Measurements from ENCODE around the gene ZC3H13.
A peak's percentile ranks its signal among the peaks of the same experiment; 100 is the strongest.

The ZC3H13 gene

GRCh38 chr13:46052319-46053161 is at the start of gene ZC3H13:
ZC3H13 (minus strand) TSS chr13:46052746; CDS start chr13:46045507, 7,239 bp downstream.
- POLR2A ChIA-PET, result interaction anchor here (0.7 to 1.3 kb wide), 2 partner anchors 68 to 74 kb away, joined by 3 read pairs; no protein-coding TSS in a partner anchor
- peak; percentile 87 for TF ChIP-seq SP2 (tag by site-specific recombination; IDR thresholded peaks at IDR 0.05)
- TF ChIP-seq TRIM28 (IDR thresholded peaks at IDR 0.05; ENCODE audit: borderline replicate concordance, low read length), result no peak
- TF ChIP-seq ZNF169 (tag by site-specific recombination; IDR thresholded peaks at IDR 0.05), result no peak
- TF ChIP-seq ZNF2 (tag by site-specific recombination; IDR thresholded peaks at IDR 0.05), result peak; percentile 18; the same call in 1 of the 2 replicates
- TF ChIP-seq ZNF449 (tag by site-specific recombination; IDR thresholded peaks at IDR 0.05), result no peak
- TF ChIP-seq KLF9 (tag by site-specific recombination; IDR thresholded peaks at IDR 0.05; ENCODE audit: low read depth), result peak; percentile 84
- TF ChIP-seq ZNF366 (tag by site-specific recombination; conservative IDR thresholded peaks at IDR 0.05), result 0 out of 2 replicates have a peak, but pooled peaks have one; percentile 26
- no peak for TF ChIP-seq SALL2 (tag by site-specific recombination; IDR thresholded peaks at IDR 0.05; ENCODE audit: borderline replicate concordance)
- peak; percentile 29; the same call in 1 of the 2 replicates for TF ChIP-seq PATZ1 (tag by site-specific recombination; IDR thresholded peaks at IDR 0.05)
- no peak for TF ChIP-seq ZNF830 (tag by site-specific recombination; IDR thresholded peaks at IDR 0.05; ENCODE audit: low read depth)
- TF ChIP-seq ZFP41 (tag by site-specific recombination; IDR thresholded peaks at IDR 0.05; ENCODE audit: borderline replicate concordance), result no peak
- TF ChIP-seq ZNF335 (tag by site-specific recombination; conservative IDR thresholded peaks at IDR 0.05), result peak; percentile 80
- TF ChIP-seq AEBP2 (tag by site-specific recombination; IDR thresholded peaks at IDR 0.05; ENCODE audit: borderline replicate concordance), result no peak
- TF ChIP-seq ZNF544 (tag by site-specific recombination; IDR thresholded peaks at IDR 0.05), result no peak
- TF ChIP-seq PRDM10 (tag by site-specific recombination; IDR thresholded peaks at IDR 0.05), result peak; percentile 43; the same call in 1 of the 2 replicates
- peak; percentile 71 for TF ChIP-seq ZBTB26 (tag by site-specific recombination; optimal IDR thresholded peaks at IDR 0.05)
- TF ChIP-seq ZNF518A (tag by site-specific recombination; conservative IDR thresholded peaks at IDR 0.05; ENCODE audit: low read depth), result peak; percentile 86
- TF ChIP-seq ZNF664 (tag by site-specific recombination; IDR thresholded peaks at IDR 0.05), result peak; percentile 99
- peak; percentile 82; the same call in 1 of the 2 replicates for TF ChIP-seq ZSCAN16 (tag by site-specific recombination; IDR thresholded peaks at IDR 0.05)
- TF ChIP-seq YY1 (tag by site-specific recombination; IDR thresholded peaks at IDR 0.05), result peak; percentile 21; the same call in 1 of the 2 replicates
- peak; percentile 53 for TF ChIP-seq GLIS2 (tag by site-specific recombination; IDR thresholded peaks at IDR 0.05)

More at GRCh38 chr13:46052319-46053161, at the start of gene ZC3H13:
- Histone ChIP-seq H3K4me1 (ENCODE audit: control insufficient read depth, insufficient read depth, low read length) (no peaks in the 10 kb centered on the region), H3K36me3 (ENCODE audit: control insufficient read depth in 2 of 2, insufficient read depth in 1 of 2, low read length in 2 of 2) (no peaks in the 10 kb centered on the region), H3K4me3 (ENCODE audit: low read depth, low read length) (peak within 1 kb of the TSS; percentile 77), H3K27ac (ENCODE audit: extremely low read depth, low read depth, low read length) (peak within 1 kb of the TSS; percentile 84), H3K9me3 (ENCODE audit: control insufficient read depth, insufficient read depth, low read depth, low read length) (no peaks in the 10 kb centered on the region)
- CTCF ChIA-PET, result interaction anchor here (0.5 to 0.6 kb wide), 2 partner anchors 83 to 192 kb away, joined by 4 to 7 read pairs; no protein-coding TSS in a partner anchor
